LNCaP clone FGC (cell line): Measurements from ENCODE around the gene BABAM2.
A peak's percentile ranks its signal among the peaks of the same experiment; 100 is the strongest.
"Not testable (repeated sequence)": the region's sequence is repeated elsewhere in the genome, so short reads cannot be mapped to it uniquely, and the experiment has no call there.

Source experiments
- DNase-seq: peaks from one replicate; pipeline ENCODE4 v3.0.0-alpha.2; 2011; ENCODE audit warnings: low read depth
- H3K4me3 ChIP-seq: 2 replicates; pipeline ENCODE4 v1.5.1; 2011; ENCODE audit warnings: mild to moderate bottlenecking, low read depth, low read length, control low read depth
- TF ChIP-seq, protein P1 (sequence below): IDR thresholded peaks from 2 replicates; pipeline ENCODE4 v1.5.1; 2012; ENCODE audit warnings: mild to moderate bottlenecking; ENCODE audit not compliant: control insufficient read depth, insufficient read depth; ENCODE audit errors: extremely low read depth

BABAM2 gene

DNA sequence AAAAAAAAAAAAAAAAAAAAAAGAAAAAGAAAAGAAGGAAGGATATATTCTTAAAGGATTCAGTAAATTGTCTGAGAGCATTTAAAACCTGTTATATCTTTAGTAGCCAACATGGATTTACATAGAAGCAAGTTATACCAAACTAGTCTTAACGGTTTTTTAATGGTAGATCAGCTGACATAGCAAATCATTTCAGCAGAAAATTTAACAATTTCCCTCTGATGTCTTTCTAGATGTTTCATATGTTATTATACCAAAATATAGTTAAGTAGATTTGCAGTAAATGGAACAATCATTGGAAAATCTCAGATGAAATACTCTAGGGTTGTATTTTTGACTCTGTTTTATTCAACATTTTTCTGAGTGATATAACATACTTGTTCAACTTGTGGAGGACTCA, 72.9 kb downstream of the BABAM2 start:
- TF ChIP-seq, protein P1, sequence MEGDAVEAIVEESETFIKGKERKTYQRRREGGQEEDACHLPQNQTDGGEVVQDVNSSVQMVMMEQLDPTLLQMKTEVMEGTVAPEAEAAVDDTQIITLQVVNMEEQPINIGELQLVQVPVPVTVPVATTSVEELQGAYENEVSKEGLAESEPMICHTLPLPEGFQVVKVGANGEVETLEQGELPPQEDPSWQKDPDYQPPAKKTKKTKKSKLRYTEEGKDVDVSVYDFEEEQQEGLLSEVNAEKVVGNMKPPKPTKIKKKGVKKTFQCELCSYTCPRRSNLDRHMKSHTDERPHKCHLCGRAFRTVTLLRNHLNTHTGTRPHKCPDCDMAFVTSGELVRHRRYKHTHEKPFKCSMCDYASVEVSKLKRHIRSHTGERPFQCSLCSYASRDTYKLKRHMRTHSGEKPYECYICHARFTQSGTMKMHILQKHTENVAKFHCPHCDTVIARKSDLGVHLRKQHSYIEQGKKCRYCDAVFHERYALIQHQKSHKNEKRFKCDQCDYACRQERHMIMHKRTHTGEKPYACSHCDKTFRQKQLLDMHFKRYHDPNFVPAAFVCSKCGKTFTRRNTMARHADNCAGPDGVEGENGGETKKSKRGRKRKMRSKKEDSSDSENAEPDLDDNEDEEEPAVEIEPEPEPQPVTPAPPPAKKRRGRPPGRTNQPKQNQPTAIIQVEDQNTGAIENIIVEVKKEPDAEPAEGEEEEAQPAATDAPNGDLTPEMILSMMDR: no peak
- no peak overlapping the region for H3K4me3 ChIP-seq
- DNase-seq: no peak

- TF ChIP-seq, protein P1: no peak
- no peak overlapping the region for H3K4me3 ChIP-seq
- no peak for DNase-seq
Measured at GRCh38 chr2:27964067-27964466, 73.5 kb downstream of the BABAM2 start.

- DNase-seq: no peak
- TF ChIP-seq, protein P1: no peak
- H3K4me3 ChIP-seq: no peak overlapping the region
Measured at GRCh38 chr2:27965841-27966240, 75.3 kb downstream of the BABAM2 start.

DNA sequence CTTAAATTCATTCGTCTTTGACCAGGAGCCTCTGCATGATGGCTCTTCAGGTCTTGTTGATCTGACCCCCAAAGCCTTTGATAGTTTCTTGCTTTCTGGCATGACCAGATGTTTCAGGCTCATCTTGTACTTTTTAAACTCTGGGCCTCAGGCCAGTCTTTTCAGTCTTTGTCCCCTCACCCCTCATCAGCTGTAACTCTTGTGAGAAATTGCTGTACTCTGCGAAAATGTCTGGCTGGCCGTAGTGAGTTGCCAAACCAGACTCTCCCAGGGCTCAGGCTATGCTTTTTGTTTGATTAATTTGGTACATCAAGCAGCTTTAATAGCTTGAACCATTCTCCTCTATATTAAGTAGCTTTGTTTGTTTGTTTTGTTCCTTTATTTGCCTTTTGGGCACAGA, 75.9 kb downstream of the BABAM2 start:
- peak; percentile 97 for DNase-seq
- TF ChIP-seq, protein P1: no peak
- no peak overlapping the region for H3K4me3 ChIP-seq

DNA sequence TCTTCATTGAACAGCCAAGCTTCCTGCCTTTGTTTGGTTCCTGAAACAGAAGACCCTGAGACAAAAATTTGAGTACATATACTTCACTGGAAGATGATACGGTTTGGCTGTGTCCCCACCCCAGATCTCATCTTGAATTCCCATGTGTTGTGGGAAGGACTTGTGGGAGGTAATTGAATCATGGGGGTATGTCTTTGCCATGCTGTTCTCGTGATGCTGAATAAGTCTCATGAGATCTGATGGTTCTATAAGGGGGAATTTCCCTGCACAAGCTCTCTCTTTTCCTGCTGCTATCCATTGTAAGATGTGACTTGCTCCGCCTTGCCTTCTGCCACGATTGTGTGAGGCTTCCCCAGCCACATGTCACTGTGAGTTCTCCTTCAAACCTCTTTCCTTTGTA, 76.5 kb downstream of the BABAM2 start:
- no peak overlapping the region for H3K4me3 ChIP-seq
- TF ChIP-seq, protein P1: no peak
- DNase-seq: no peak

DNA sequence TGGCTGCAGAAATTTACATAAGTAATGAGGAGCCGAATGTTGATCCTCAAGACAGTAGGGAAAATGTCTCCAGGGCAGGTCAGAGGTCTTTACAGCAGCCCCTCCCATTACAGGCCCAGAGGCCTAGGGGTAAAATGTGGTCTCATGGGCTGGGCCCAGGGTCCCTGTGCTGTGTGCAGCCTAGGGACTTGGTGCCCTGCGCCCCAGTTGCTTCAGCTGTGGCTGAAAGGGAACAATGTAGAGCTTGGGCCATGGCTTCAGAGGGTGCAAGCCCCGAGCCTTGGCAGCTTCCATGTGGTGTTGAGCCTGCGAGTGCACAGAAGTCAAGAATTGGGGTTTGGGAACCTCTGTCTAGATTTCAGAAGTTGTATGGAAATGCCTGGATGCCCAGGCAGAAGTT, 77.5 kb downstream of the BABAM2 start:
- H3K4me3 ChIP-seq, DNase-seq: not testable (repeated sequence)

DNA sequence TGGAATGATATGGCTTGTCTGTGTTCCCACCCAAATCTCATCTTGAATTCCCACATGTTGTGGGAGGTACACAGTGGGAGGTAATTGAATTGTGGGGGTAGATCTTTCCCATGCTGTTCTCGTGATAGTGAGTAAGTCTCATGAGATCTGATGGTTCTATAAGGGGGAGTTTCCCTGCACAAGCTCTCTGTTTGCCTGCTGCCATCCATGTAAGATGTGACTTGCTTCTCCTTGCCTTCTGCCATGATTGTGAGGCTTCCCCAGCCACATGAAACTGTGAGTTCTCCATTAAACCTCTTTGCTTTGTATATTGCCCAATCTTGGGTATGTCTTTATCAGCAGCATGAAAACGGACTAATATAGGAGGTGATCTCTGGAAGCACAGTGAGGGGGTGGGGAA, 78.4 kb downstream of the BABAM2 start:
- DNase-seq, H3K4me3 ChIP-seq: not testable (repeated sequence)

GRCh38 chr2:27972311-27972710, 81.8 kb downstream of the BABAM2 start:
- DNase-seq: no peak
- no peak overlapping the region for H3K4me3 ChIP-seq
- TF ChIP-seq, protein P1: no peak
